H9 (cell line): ENCODE data around the gene SLC22A16. TPM values are rescaled to one million over a fixed set of nuclear protein-coding genes. Genes with fewer than 3 reads are reported as not detected.

Experiments used
- DNase-seq: peaks from one replicate; pipeline ENCODE4 v3.0.0-alpha.2; 2017
- H2AFZ ChIP-seq: one replicate; pipeline ENCODE4 v1.6.1; 2013; ENCODE audit warnings: mild to moderate bottlenecking, low read length, control low read depth, moderate library complexity
- H2AK5ac ChIP-seq: 2 replicates; pipeline ENCODE4 v1.6.1; 2013; ENCODE audit warnings: low read length, control low read depth, mixed read lengths; ENCODE audit not compliant: insufficient read length
- H2BK120ac ChIP-seq: one replicate; pipeline ENCODE4 v1.6.1; 2013; ENCODE audit warnings: low read depth, mild to moderate bottlenecking, low read length, control low read depth, inconsistent platforms; ENCODE audit not compliant: poor library complexity, severe bottlenecking
- H2BK12ac ChIP-seq: 2 replicates; pipeline ENCODE4 v1.6.1; 2013; ENCODE audit warnings: low read length, control low read depth, mixed read lengths, low read depth; ENCODE audit not compliant: insufficient read length
- H2BK15ac ChIP-seq: 2 replicates; pipeline ENCODE4 v1.6.1; 2013; ENCODE audit warnings: low read depth, low read length, control low read depth
- H2BK20ac ChIP-seq: one replicate; pipeline ENCODE4 v1.6.1; 2013; ENCODE audit warnings: low read depth, mild to moderate bottlenecking, low read length, control low read depth, inconsistent platforms; ENCODE audit not compliant: poor library complexity, severe bottlenecking
- H2BK5ac ChIP-seq: 2 replicates; pipeline ENCODE4 v1.6.1; 2013; ENCODE audit warnings: low read length, control low read depth, mixed read lengths; ENCODE audit not compliant: insufficient read length
- H3K14ac ChIP-seq: 2 replicates; pipeline ENCODE4 v1.6.1; 2013; ENCODE audit warnings: low read length, control low read depth; ENCODE audit not compliant: insufficient read depth
- H3K18ac ChIP-seq: 2 replicates; pipeline ENCODE4 v1.6.1; 2013; ENCODE audit warnings: low read depth, mild to moderate bottlenecking, mixed read lengths, low read length, control low read depth; ENCODE audit not compliant: insufficient read length
- H3K23ac ChIP-seq: 2 replicates; pipeline ENCODE4 v1.6.1; 2013; ENCODE audit warnings: low read length, control low read depth, mixed read lengths, low read depth; ENCODE audit not compliant: insufficient read length
- H3K23me2 ChIP-seq: 2 replicates; pipeline ENCODE4 v1.6.1; 2013; ENCODE audit warnings: low read depth, mild to moderate bottlenecking, mixed read lengths, low read length, control low read depth; ENCODE audit not compliant: insufficient read length, poor library complexity, severe bottlenecking
- H3K27ac ChIP-seq: 2 replicates; pipeline ENCODE4 v1.5.1; 2013; ENCODE audit warnings: low read length, control low read depth, mixed read lengths, low read depth; ENCODE audit not compliant: insufficient read length
- H3K27me3 ChIP-seq: 2 replicates; pipeline ENCODE4 v1.6.1; 2013; ENCODE audit warnings: low read length, control low read depth, inconsistent platforms; ENCODE audit not compliant: insufficient read depth
- H3K4ac ChIP-seq: 2 replicates; pipeline ENCODE4 v1.6.1; 2013; ENCODE audit warnings: low read depth, mild to moderate bottlenecking, control low read depth, inconsistent platforms, low read length, moderate library complexity
- H3K4me1 ChIP-seq: 2 replicates; pipeline ENCODE4 v1.6.1; 2013; ENCODE audit warnings: low read length, control low read depth, inconsistent platforms; ENCODE audit not compliant: insufficient read depth
- H3K4me2 ChIP-seq: 2 replicates; pipeline ENCODE4 v1.6.1; 2013; ENCODE audit warnings: low read length, control low read depth, mixed read lengths; ENCODE audit not compliant: insufficient read length, insufficient read depth
- H3K56ac ChIP-seq: 2 replicates; pipeline ENCODE4 v1.6.1; 2013; ENCODE audit warnings: low read depth, mild to moderate bottlenecking, mixed read lengths, low read length, control low read depth; ENCODE audit not compliant: insufficient read length
- H3K79me1 ChIP-seq: 2 replicates; pipeline ENCODE4 v1.6.1; 2013; ENCODE audit warnings: low read depth, mild to moderate bottlenecking, moderate library complexity, low read length, control low read depth, inconsistent platforms; ENCODE audit not compliant: insufficient read depth, poor library complexity, severe bottlenecking
- H3K79me2 ChIP-seq: 2 replicates; pipeline ENCODE4 v1.6.1; 2013; ENCODE audit warnings: low read length, control low read depth, inconsistent platforms; ENCODE audit not compliant: insufficient read depth
- H3K9ac ChIP-seq: 2 replicates; pipeline ENCODE4 v1.6.1; 2013; ENCODE audit warnings: low read length, control low read depth, mixed read lengths; ENCODE audit not compliant: insufficient read length; ENCODE audit errors: extremely low read depth
- H3K9me3 ChIP-seq: one replicate; pipeline ENCODE4 v1.6.1; 2013; ENCODE audit warnings: low read depth, low read length, inconsistent platforms; ENCODE audit not compliant: control insufficient read depth
- H3T11ph ChIP-seq: one replicate; pipeline ENCODE4 v1.6.1; 2013; ENCODE audit warnings: mild to moderate bottlenecking, low read length, control low read depth, inconsistent platforms
- H4K20me1 ChIP-seq: one replicate; pipeline ENCODE4 v1.6.1; 2013; ENCODE audit not compliant: control insufficient read depth, insufficient read length, insufficient read depth
- H4K5ac ChIP-seq: 2 replicates; pipeline ENCODE4 v1.6.1; 2013; ENCODE audit warnings: low read depth, mild to moderate bottlenecking, mixed read lengths, low read length, control low read depth; ENCODE audit not compliant: insufficient read length
- H4K8ac ChIP-seq: replicated peaks from 2 replicates; pipeline ENCODE4 v1.6.1; 2013; ENCODE audit warnings: low read length, control low read depth, mixed read lengths, low read depth; ENCODE audit not compliant: insufficient read length
- H4K91ac ChIP-seq: 2 replicates; pipeline ENCODE4 v1.6.1; 2013; ENCODE audit warnings: low read depth, mild to moderate bottlenecking, moderate library complexity, mixed read lengths, low read length, control low read depth; ENCODE audit not compliant: insufficient read length
- H3K27ac Mint-ChIP-seq, 3 experiments: 2 replicates in 2 of 3; 3 replicates in 1 of 3; pipeline ENCODE4 v1.8.0; 2020 to 2021; ENCODE audit warnings: mixed read lengths in 3 of 3, mild to moderate bottlenecking in 1 of 3, moderate library complexity in 1 of 3
- H3K27me3 Mint-ChIP-seq: 2 replicates; pipeline ENCODE4 v1.8.0; 2021; ENCODE audit warnings: low read depth, mild to moderate bottlenecking, moderate library complexity, mixed read lengths
- H3K36me3 Mint-ChIP-seq, 3 experiments: 2 replicates in 2 of 3; 3 replicates in 1 of 3; pipeline ENCODE4 v1.8.0; 2020 to 2021; ENCODE audit warnings: low read depth in 3 of 3, mixed read lengths in 3 of 3; ENCODE audit not compliant: insufficient read depth in 1 of 3
- H3K4me1 Mint-ChIP-seq, 2 experiments: 2 replicates each; pipeline ENCODE4 v1.8.0; 2020; ENCODE audit warnings: mixed read lengths in 2 of 2
- H3K4me3 Mint-ChIP-seq, 2 experiments: 2 replicates in 1 of 2; 3 replicates in 1 of 2; pipeline ENCODE4 v1.8.0; 2020 to 2021; ENCODE audit warnings: mild to moderate bottlenecking in 2 of 2, mixed read lengths in 2 of 2, moderate library complexity in 1 of 2
- H3K9me3 Mint-ChIP-seq, 2 experiments: 2 replicates in 1 of 2; 3 replicates in 1 of 2; pipeline ENCODE4 v1.8.0; 2020; ENCODE audit warnings: mild to moderate bottlenecking in 2 of 2, mixed read lengths in 2 of 2, moderate library complexity in 1 of 2
- WGBS: extraction: QIAGEN DNeasy Blood & Tissue Kit; methylation state at CpG from one replicate; pipeline ENCODE4 v1.1.7; 2013; ENCODE audit warnings: missing lambda C conversion rate, low lambda C conversion rate, mixed read lengths; ENCODE audit not compliant: insufficient read length; ENCODE audit errors: extremely low coverage; 5-methylcytosine and 5-hydroxymethylcytosine counted together
- total RNA-seq: library from RNA; stranded (reverse); gene quantifications from 2 replicates; pipeline ENCODE4 v1.2.1, GENCODE V29; 2021
- TF ChIP-seq, protein P1 (sequence below): fragments of 200-600 bp; sonication (generic); conservative IDR thresholded peaks from 3 replicates; pipeline ENCODE4 v1.8.0; 2021; ENCODE audit warnings: antibody characterized with exemption, mild to moderate bottlenecking

The SLC22A16 gene
- total RNA-seq, 1 experiment from 2014 or later = not detected

DNA sequence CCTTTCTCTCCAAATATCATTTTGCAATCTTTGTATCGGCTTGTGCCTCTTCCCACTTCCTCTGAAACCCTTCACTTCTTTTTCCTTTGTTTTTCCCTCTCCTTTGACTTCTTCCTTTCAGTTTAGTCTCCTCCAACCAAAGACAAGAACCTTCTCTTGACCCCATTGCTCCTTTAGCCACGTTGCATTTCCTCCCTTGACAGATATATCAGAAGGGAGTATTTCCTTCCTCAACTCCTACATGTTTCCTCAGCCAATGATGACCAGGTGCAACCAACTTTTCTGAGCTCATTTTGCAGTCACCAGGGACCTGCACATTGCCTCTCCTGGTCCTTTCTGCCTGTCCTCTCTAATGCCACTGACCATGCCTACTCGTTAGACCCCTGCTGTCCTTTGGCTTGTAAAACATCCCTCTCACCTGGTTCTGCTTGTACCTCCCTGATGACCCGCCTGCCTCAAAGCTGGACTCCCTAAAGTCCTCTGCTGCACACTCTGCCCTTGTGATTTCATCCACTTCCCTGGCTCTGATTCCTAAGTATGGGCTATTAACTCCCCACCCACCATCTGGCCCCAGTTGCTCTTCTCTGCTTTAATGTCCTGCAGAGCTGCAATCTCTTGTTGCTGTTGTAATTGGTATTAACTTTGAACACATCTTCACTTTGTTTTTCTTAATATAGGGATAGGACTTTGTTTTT, 27.4 kb downstream of the SLC22A16 start:
- H3K27me3 ChIP-seq = no peaks in the 10 kb centered on the region
- Mint-ChIP-seq H3K9me3 (peaks cover 0 to 2% of the 10 kb centered on the region in 2 experiments; a peak in 1 of 5 replicates), H3K27ac (no peak overlapping the region), H3K4me3 (no peak overlapping the region), H3K36me3 (no peaks in the 10 kb centered on the region; a peak in 1 of 7 replicates), H3K4me1 (peaks cover 0 to 6% of the 10 kb centered on the region in 2 experiments; a peak in 2 of 4 replicates), H3K27me3 (no peaks in the 10 kb centered on the region; the same call in 1 of the 2 replicates)
- H2AFZ ChIP-seq = no peak overlapping the region
- WGBS = no CpG with 5 or more reads among the region's 4 CpGs
- no peaks in the 10 kb centered on the region for H3K23me2 ChIP-seq
- H3K79me2 ChIP-seq = no peaks in the 10 kb centered on the region
- H3K56ac ChIP-seq = no peak overlapping the region
- no peaks in the 10 kb centered on the region for H4K20me1 ChIP-seq
- no peak overlapping the region for H3K27ac ChIP-seq
- H3K4me1 ChIP-seq = no peaks in the 10 kb centered on the region
- no peaks in the 10 kb centered on the region for H3K9me3 ChIP-seq
- TF ChIP-seq, protein P1, sequence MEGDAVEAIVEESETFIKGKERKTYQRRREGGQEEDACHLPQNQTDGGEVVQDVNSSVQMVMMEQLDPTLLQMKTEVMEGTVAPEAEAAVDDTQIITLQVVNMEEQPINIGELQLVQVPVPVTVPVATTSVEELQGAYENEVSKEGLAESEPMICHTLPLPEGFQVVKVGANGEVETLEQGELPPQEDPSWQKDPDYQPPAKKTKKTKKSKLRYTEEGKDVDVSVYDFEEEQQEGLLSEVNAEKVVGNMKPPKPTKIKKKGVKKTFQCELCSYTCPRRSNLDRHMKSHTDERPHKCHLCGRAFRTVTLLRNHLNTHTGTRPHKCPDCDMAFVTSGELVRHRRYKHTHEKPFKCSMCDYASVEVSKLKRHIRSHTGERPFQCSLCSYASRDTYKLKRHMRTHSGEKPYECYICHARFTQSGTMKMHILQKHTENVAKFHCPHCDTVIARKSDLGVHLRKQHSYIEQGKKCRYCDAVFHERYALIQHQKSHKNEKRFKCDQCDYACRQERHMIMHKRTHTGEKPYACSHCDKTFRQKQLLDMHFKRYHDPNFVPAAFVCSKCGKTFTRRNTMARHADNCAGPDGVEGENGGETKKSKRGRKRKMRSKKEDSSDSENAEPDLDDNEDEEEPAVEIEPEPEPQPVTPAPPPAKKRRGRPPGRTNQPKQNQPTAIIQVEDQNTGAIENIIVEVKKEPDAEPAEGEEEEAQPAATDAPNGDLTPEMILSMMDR = no peak
- no peak overlapping the region for H2BK12ac ChIP-seq
- no peak overlapping the region for H3K18ac ChIP-seq
- H2BK20ac ChIP-seq = no peak overlapping the region
- H3K4me2 ChIP-seq = no peak overlapping the region
- H3T11ph ChIP-seq = no peak overlapping the region
- H2BK15ac ChIP-seq = no peak overlapping the region
- no peak overlapping the region for H2BK5ac ChIP-seq
- no peak overlapping the region for H3K9ac ChIP-seq
- DNase-seq = no peak
- H3K4ac ChIP-seq = no peak overlapping the region
- no peak overlapping the region for H4K5ac ChIP-seq
- H3K79me1 ChIP-seq = no peaks in the 10 kb centered on the region
- no peak overlapping the region for H3K14ac ChIP-seq
- no peak overlapping the region for H3K23ac ChIP-seq
- no peak overlapping the region for H2BK120ac ChIP-seq
- no peak overlapping the region for H2AK5ac ChIP-seq
- no peak overlapping the region for H4K91ac ChIP-seq
- no peak overlapping the region for H4K8ac ChIP-seq
